H1 (cell line): Measurements from ENCODE around the gene RAB11FIP3.

ENCODE experiments used
- CTCF ChIP-seq, 3 experiments: IDR thresholded peaks; 1 replicate in 2 of 3; 2 replicates in 1 of 3; pipeline versions ENCODE4 v1.5.1 to v1.6.1; 2011; ENCODE audit warnings: low read length in 3 of 3, mild to moderate bottlenecking in 3 of 3, inconsistent platforms in 2 of 3, low read depth in 1 of 3, moderate library complexity in 1 of 3; ENCODE audit not compliant: insufficient read depth in 1 of 3; ENCODE audit errors: control extremely low read depth in 1 of 3
- EP300 ChIP-seq, 2 experiments: IDR thresholded peaks; 1 replicate in 1 of 2; 2 replicates in 1 of 2; pipeline ENCODE4 v1.6.1; 2011 to 2012; ENCODE audit warnings: low read depth in 2 of 2, low read length in 2 of 2, mild to moderate bottlenecking in 2 of 2, borderline replicate concordance in 1 of 2, inconsistent platforms in 1 of 2, moderate library complexity in 1 of 2
- KDM1A ChIP-seq: fragments of 200-600, 300-600 bp; sonication (generic); IDR thresholded peaks from 2 replicates; pipeline ENCODE4 v1.7.1; 2016; ENCODE audit warnings: mild to moderate bottlenecking, low read length, borderline replicate concordance
- KDM5A ChIP-seq: fragments of 200-600 bp; IDR thresholded peaks from 2 replicates; pipeline ENCODE4 v1.7.1; 2012; ENCODE audit warnings: mild to moderate bottlenecking, low read length, inconsistent platforms, mixed read lengths
- MAFK ChIP-seq: IDR thresholded peaks from 2 replicates; pipeline ENCODE4 v1.6.1; 2012; ENCODE audit warnings: low read depth, mild to moderate bottlenecking, improper control_type of control experiment, low read length
- MAX ChIP-seq: IDR thresholded peaks from 2 replicates; pipeline ENCODE4 v1.6.1; 2012; ENCODE audit warnings: inconsistent platforms
- POLR2A ChIP-seq, 2 experiments: IDR thresholded peaks; 1 replicate in 1 of 2; 2 replicates in 1 of 2; pipeline ENCODE4 v1.6.1; 2011; ENCODE audit warnings: low read depth in 2 of 2, low read length in 2 of 2, mild to moderate bottlenecking in 2 of 2; ENCODE audit errors: control extremely low read depth in 1 of 2
- RFX5 ChIP-seq: IDR thresholded peaks from 2 replicates; pipeline ENCODE4 v1.6.1; 2011; ENCODE audit warnings: low read depth, low read length, improper control_type of control experiment, borderline replicate concordance
- SIX5 ChIP-seq: IDR thresholded peaks from 2 replicates; pipeline ENCODE4 v1.6.1; 2011; ENCODE audit warnings: mild to moderate bottlenecking, low read depth, low read length
- TCF12 ChIP-seq: IDR thresholded peaks from 2 replicates; pipeline ENCODE4 v1.6.1; 2011; ENCODE audit warnings: low read depth, mild to moderate bottlenecking, low read length
- ZNF274 ChIP-seq: IDR thresholded peaks from 2 replicates; pipeline ENCODE4 v1.7.0; 2012; ENCODE audit warnings: low read length, borderline replicate concordance; ENCODE audit errors: extremely low read depth

DNA sequence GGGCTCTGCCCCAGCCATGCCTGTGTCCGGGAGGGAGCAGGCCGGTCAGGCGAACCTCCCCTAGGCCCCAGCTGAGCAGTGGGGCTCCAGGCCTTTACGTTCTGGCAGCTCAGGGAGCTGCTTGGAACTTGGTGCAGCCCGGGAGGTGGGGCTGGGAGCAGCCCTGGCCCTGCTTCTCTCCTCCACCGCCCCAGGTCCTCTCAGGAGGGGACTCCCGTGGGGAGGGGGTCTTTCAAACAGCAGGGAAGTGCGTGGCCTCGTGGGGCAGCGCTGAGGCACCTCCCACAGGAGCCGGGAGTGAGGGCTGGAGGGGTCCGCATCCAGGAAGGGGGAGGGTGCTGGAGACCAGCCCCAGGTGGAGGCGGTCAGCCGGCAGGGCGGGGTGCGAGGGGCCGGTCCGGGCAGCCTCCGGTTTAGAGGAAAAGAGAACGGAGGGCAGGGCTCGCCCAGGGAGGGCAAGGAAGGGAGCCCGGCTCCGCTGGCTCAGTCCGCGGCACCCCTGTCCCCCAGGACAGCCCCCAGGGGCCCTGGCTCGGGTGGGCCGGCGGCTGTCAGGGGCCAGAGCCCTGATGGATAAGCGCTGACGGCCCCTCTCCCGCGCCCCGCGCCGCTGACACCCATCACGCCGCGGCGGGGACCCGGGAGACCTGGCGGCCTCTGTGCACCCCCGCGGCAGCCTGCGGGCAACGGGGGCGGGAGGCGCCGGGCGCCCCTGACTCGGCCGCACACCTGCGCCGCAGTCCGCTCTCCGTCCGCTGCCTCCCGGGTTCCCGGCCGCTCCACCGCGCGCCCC is 134.2 kb downstream of the RAB11FIP3 start:
- TF ChIP-seq EP300 (IDR thresholded peaks at IDR 0.05; ENCODE audit: borderline replicate concordance in 1 of 2, low read depth in 2 of 2, low read length in 2 of 2) (no peak), KDM5A (no peak), CTCF (IDR thresholded peaks at IDR 0.05; ENCODE audit: control extremely low read depth in 1 of 3, insufficient read depth in 1 of 3, low read depth in 1 of 3, low read length in 3 of 3) (no peak), ZNF274 (no peak), MAFK (no peak), POLR2A (IDR thresholded peaks at IDR 0.05; ENCODE audit: control extremely low read depth in 1 of 2, low read depth in 2 of 2, low read length in 2 of 2) (no peak), MAX (no peak), RFX5 (no peak), KDM1A (no peak), SIX5 (no peak), TCF12 (no peak)
